HCT116 (cell line): ENCODE measurements around the gene CGN. TPM values are rescaled to one million over a fixed set of nuclear protein-coding genes. Genes with fewer than 3 reads are reported as not detected.
A peak's percentile ranks its signal among the peaks of the same experiment; 100 is the strongest.

Experiments used
- ATAC-seq: fragments of 200-7000 bp; cut with Tn5 transposase; 2 replicates; pipeline ENCODE4 v1.9.1; 2020; ENCODE audit warnings: mild to moderate bottlenecking, moderate library complexity
- BruUV-seq: library from RNA; stranded (reverse); fragments of 400-500 nt; replicated peaks from 2 replicates; lab custom pipeline; 2021; lab: Mats Ljungman, UMichigan
- CTCF ChIA-PET: fragments of 300-600 bp; sonication (Branson Sonifier 250); formaldehyde crosslinking; loops from one replicate; lab custom pipeline; 2021; ENCODE audit warnings: antibody characterized with exemption; lab: Charles Lee
- POLR2A ChIA-PET: fragments of 300-600, 350-600 bp; sonication (Branson Sonifier 250); formaldehyde crosslinking; loops from one replicate; lab custom pipeline; 2021; ENCODE audit warnings: antibody characterized with exemption; lab: Charles Lee
- RAD21 ChIA-PET, 2 experiments: fragments of 300-600 bp; sonication (Branson Sonifier 250); formaldehyde crosslinking; loops; one replicate each; lab custom pipeline; 2023; ENCODE audit warnings: low total read pairs in 2 of 2; ENCODE audit not compliant: uncharacterized antibody in 2 of 2, unreplicated experiment in 2 of 2, low non-redundant PET in 1 of 2; lab: Charles Lee
- DNase-seq: peaks from one replicate; pipeline ENCODE4 v3.0.0-alpha.2; 2010; ENCODE audit warnings: low read depth, low spot score
- H2AFZ ChIP-seq: fragments of 200-600 bp; shearing (Covaris generic), sonication (generic); 2 replicates; pipeline ENCODE4 v1.6.1; 2017; ENCODE audit warnings: low read depth, mixed run types, mixed read lengths, antibody characterized with exemption, low read length; ENCODE audit not compliant: poor library complexity, severe bottlenecking
- H3K27ac ChIP-seq: 2 replicates; pipeline ENCODE4 v1.5.1; 2012; ENCODE audit warnings: low read depth, low read length
- H3K27me3 ChIP-seq: fragments of 200-600 bp; sonication (generic); 2 replicates; pipeline ENCODE4 v1.6.1; 2016; ENCODE audit warnings: mixed run types, low read length, mixed read lengths; ENCODE audit not compliant: insufficient read depth
- H3K36me3 ChIP-seq, 2 experiments: fragments of 200-500 bp in 1 of 2; fragments of 200-600 bp in 1 of 2; sonication (Bioruptor generic) in 1 of 2; sonication (generic) in 1 of 2; 2 replicates each; pipeline versions ENCODE4 v1.5.1 to v1.6.1; 2014 to 2016; ENCODE audit warnings: low read length in 2 of 2, inconsistent platforms in 1 of 2, mixed read lengths in 1 of 2, mixed run types in 1 of 2; ENCODE audit not compliant: insufficient read depth in 2 of 2, control insufficient read depth in 1 of 2
- H3K4me1 ChIP-seq, 2 experiments: fragments of 200-600 bp in 1 of 2; sonication (generic) in 1 of 2; 2 replicates each; pipeline versions ENCODE4 v1.5.1 to v1.6.1; 2012 to 2017; ENCODE audit warnings: low read length in 2 of 2, inconsistent platforms in 1 of 2, mild to moderate bottlenecking in 1 of 2, mixed read lengths in 1 of 2, mixed run types in 1 of 2, moderate library complexity in 1 of 2; ENCODE audit not compliant: insufficient read depth in 2 of 2, control insufficient read depth in 1 of 2
- H3K4me2 ChIP-seq: fragments of 200-600 bp; sonication (generic); 2 replicates; pipeline ENCODE4 v1.6.1; 2017; ENCODE audit warnings: mixed run types, low read length, mixed read lengths
- H3K4me3 ChIP-seq, 2 experiments: fragments of 200-600 bp in 1 of 2; sonication (generic) in 1 of 2; replicated peaks in 1 of 2; 2 replicates each; pipeline ENCODE4 v1.5.1; 2011 to 2016; ENCODE audit warnings: low read length in 2 of 2, control low read depth in 1 of 2, low read depth in 1 of 2, mild to moderate bottlenecking in 1 of 2, mixed read lengths in 1 of 2, mixed run types in 1 of 2
- H3K79me2 ChIP-seq: fragments of 200-600 bp; sonication (generic); 2 replicates; pipeline ENCODE4 v1.6.1; 2017; ENCODE audit warnings: mild to moderate bottlenecking, mixed run types, low read length, moderate library complexity, mixed read lengths; ENCODE audit not compliant: insufficient read depth
- H3K9ac ChIP-seq: fragments of 200-600 bp; sonication (generic); 2 replicates; pipeline ENCODE4 v1.6.1; 2016; ENCODE audit warnings: low read length, mixed read lengths
- H3K9me2 ChIP-seq: fragments of 200-600 bp; sonication (generic), shearing (Covaris generic); 2 replicates; pipeline ENCODE4 v1.6.1; 2017; ENCODE audit warnings: mixed run types, mild to moderate bottlenecking, moderate library complexity; ENCODE audit not compliant: insufficient read depth
- H3K9me3 ChIP-seq, 2 experiments: fragments of 200-500 bp in 1 of 2; fragments of 200-600 bp in 1 of 2; sonication (Bioruptor generic) in 1 of 2; sonication (generic) in 1 of 2; 2 replicates each; pipeline ENCODE4 v1.6.1; 2014 to 2017; ENCODE audit warnings: low read length in 2 of 2, mixed read lengths in 2 of 2, inconsistent platforms in 1 of 2, low read depth in 1 of 2, mild to moderate bottlenecking in 1 of 2, mixed run types in 1 of 2, moderate library complexity in 1 of 2; ENCODE audit not compliant: control insufficient read depth in 1 of 2, insufficient read depth in 1 of 2
- H4K20me1 ChIP-seq: fragments of 200-600 bp; sonication (generic), shearing (Covaris generic); 2 replicates; pipeline ENCODE4 v1.6.1; 2017; ENCODE audit warnings: mixed run types, mild to moderate bottlenecking, moderate library complexity; ENCODE audit not compliant: insufficient read depth
- CTCF ChIP-seq, 3 experiments: fragments of 200-600 bp in 1 of 3; sonication (generic) in 1 of 3; IDR thresholded peaks in 2 of 3; conservative IDR thresholded peaks in 1 of 3; 2 replicates each; pipeline ENCODE4 v1.5.1; 2012 to 2017; ENCODE audit warnings: low read depth in 2 of 3, low read length in 2 of 3, antibody characterized with exemption in 1 of 3, borderline replicate concordance in 1 of 3, control low read depth in 1 of 3, mild to moderate bottlenecking in 1 of 3, mixed read lengths in 1 of 3, mixed run types in 1 of 3, moderate library complexity in 1 of 3; ENCODE audit not compliant: insufficient read depth in 1 of 3
- ELF1 ChIP-seq: IDR thresholded peaks from 2 replicates; pipeline ENCODE4 v1.6.1; 2012; ENCODE audit warnings: low read depth, borderline replicate concordance
- POLR2AphosphoS5 ChIP-seq: IDR thresholded peaks from 2 replicates; pipeline ENCODE4 v1.6.1; 2011; ENCODE audit warnings: mild to moderate bottlenecking, low read depth, low read length, moderate library complexity
- RAD21 ChIP-seq: IDR thresholded peaks from 2 replicates; pipeline ENCODE4 v1.6.1; 2012; ENCODE audit warnings: low read depth, mild to moderate bottlenecking
- YY1 ChIP-seq: IDR thresholded peaks from 2 replicates; pipeline ENCODE4 v1.6.1; 2011; ENCODE audit warnings: low read length, low read depth, moderate library complexity, mild to moderate bottlenecking; ENCODE audit not compliant: insufficient replicate concordance; ENCODE audit errors: extremely low read depth
- intact Hi-C: fragments of 100-400 bp; cut with micrococcal nuclease; formaldehyde crosslinking; loops from 2 replicates; pipeline ENCODE4 v1.10.0; 2022
- total RNA-seq: library from RNA; stranded (reverse); gene quantifications from one replicate; pipeline ENCODE4 v1.2.1, GENCODE V29; 2021; ENCODE audit not compliant: unreplicated experiment

The CGN gene
- total RNA-seq, 1 experiment from 2014 or later = 19.7 TPM

GRCh38 chr1:151510614-151510956, 602 bp upstream of the CGN start (continued):
- no peak for TF ChIP-seq CTCF (IDR thresholded peaks at IDR 0.05 in 2 of 3, conservative IDR thresholded peaks at IDR 0.05 in 1 of 3; ENCODE audit: borderline replicate concordance in 1 of 3, insufficient read depth in 1 of 3, low read depth in 2 of 3, low read length in 2 of 3)
- no peak for TF ChIP-seq RAD21
- no peak for TF ChIP-seq ELF1

- Histone ChIP-seq H3K9me3 (no peaks in the 10 kb centered on the region), H3K79me2 (peaks cover 37% of the 10 kb centered on the region), H3K9ac (peak overlapping the region; percentile 75), H3K9me2 (no peaks in the 10 kb centered on the region), H3K27me3 (no peaks in the 10 kb centered on the region), H2AFZ (no peak overlapping the region), H3K4me2 (peak overlapping the region; percentile 91), H4K20me1 (no peaks in the 10 kb centered on the region), H3K4me1 (peaks cover 66 to 82% of the 10 kb centered on the region in 2 experiments), H3K27ac (peak overlapping the region; percentile 84), H3K36me3 (no peaks in the 10 kb centered on the region), H3K4me3 (peak overlapping the region; percentile 68 to 72)
- intact Hi-C loops = loop anchor here (2.0 to 5.0 kb wide), 2 partner anchors 53 to 69 kb away; partner anchors contain the start of gene POGZ
- RAD21 ChIA-PET = interaction anchor here (1.0 kb wide), 2 partner anchors 52 to 325 kb away, joined by 3 to 5 read pairs; partner anchors contain the start of gene POGZ (in 1 of the 2)
- POLR2A ChIA-PET = interaction anchor here (0.6 to 2.2 kb wide), 4 partner anchors 11 to 228 kb away, joined by 3 to 10 read pairs (median 5); no protein-coding TSS in a partner anchor
- DNase-seq = no peak
- CTCF ChIA-PET = interaction anchor here (0.7 to 1.9 kb wide), 4 partner anchors 26 to 113 kb away, joined by 3 to 4 read pairs (median 4); partner anchors contain the start of gene TUFT1
- BruUV-seq = TSS peak; percentile 59
- TF ChIP-seq POLR2AphosphoS5 = 0 out of 2 replicates have a peak, but pooled peaks have one; percentile 10
- no peak for TF ChIP-seq YY1
- ATAC-seq = peak; percentile 23
These were observed 539 bp downstream of the CGN start for GRCh38 chr1:151511636-151512215.
